Transverse colon (tissue), 4 donors: Measurements from ENCODE around the gene ART1. TPM values are rescaled to one million over a fixed set of nuclear protein-coding genes. Genes with fewer than 3 reads are reported as not detected.
A peak's percentile ranks its signal among the peaks of the same experiment; 100 is the strongest.

ENCODE experiments used
- DNase-seq: peaks from one replicate; pipeline ENCODE4 v3.0.0-alpha.2; 2019
- H3K27ac ChIP-seq, 4 donors: fragments of 200-600 bp; sonication (generic); 2 replicates each; pipeline ENCODE4 v1.5.1; 2016 to 2018; ENCODE audit warnings: inconsistent platforms in 4 of 4
- H3K27me3 ChIP-seq: fragments of 200-600 bp; sonication (generic); 2 replicates; pipeline ENCODE4 v1.5.1; 2017; ENCODE audit warnings: inconsistent platforms
- H3K36me3 ChIP-seq, 4 donors: fragments of 200-600 bp; sonication (generic); 2 replicates each; pipeline ENCODE4 v1.5.1; 2017 to 2019; ENCODE audit warnings: inconsistent platforms in 4 of 4
- H3K4me1 ChIP-seq, 4 donors: fragments of 200-600 bp; sonication (generic); 2 replicates each; pipeline ENCODE4 v1.5.1; 2017 to 2020; ENCODE audit warnings: inconsistent platforms in 4 of 4
- H3K4me3 ChIP-seq, 4 donors: fragments of 200-600 bp; sonication (generic); 1 replicate in 1 of 4; 2 replicates in 3 of 4; pipeline versions ENCODE4 v1.5.1 to v1.6.1; 2017 to 2019; ENCODE audit warnings: inconsistent platforms in 4 of 4
- H3K9me3 ChIP-seq, 2 donors: fragments of 200-600 bp; sonication (generic); 2 replicates each; pipeline ENCODE4 v1.5.1; 2017 to 2019; ENCODE audit warnings: inconsistent platforms in 2 of 2
- EP300 ChIP-seq: sonication (generic); formaldehyde crosslinking; IDR thresholded peaks from one replicate; pipeline ENCODE4 v1.6.1; 2017; ENCODE audit warnings: antibody characterized with exemption, low read depth
- POLR2A ChIP-seq: fragments of 450-650 bp; IDR thresholded peaks from one replicate; pipeline ENCODE4 v1.6.1; 2016; ENCODE audit warnings: antibody characterized with exemption, mild to moderate bottlenecking, moderate library complexity
- POLR2AphosphoS5 ChIP-seq, 3 donors: sonication (generic); formaldehyde crosslinking; IDR thresholded peaks; one replicate each; pipeline ENCODE4 v1.6.1; 2016; ENCODE audit warnings: antibody characterized with exemption in 3 of 3
- WGBS, 2 donors: methylation state at CpG; one replicate each; pipeline ENCODE4 v1.1.5; 2018; ENCODE audit warnings: low coverage in 1 of 2; 5-methylcytosine and 5-hydroxymethylcytosine counted together
- in situ Hi-C, 4 donors: fragments of 200-750 bp; cut with MboI; loops; one replicate each; pipeline versions ENCODE4 v1.15.0 to v1.15.1; 2017; ENCODE audit warnings: low sequenced_read_pairs in 3 of 4, low pct_ligation_motif_present in 1 of 4, low pct_unique_long_range_greater_than_20kb in 1 of 4
- intact Hi-C: fragments of 100-400 bp; cut with DNase I; formaldehyde crosslinking; loops from one replicate; pipeline ENCODE4 v1.15.1; 2023; ENCODE audit warnings: low total_unique reads
- total RNA-seq, 4 donors: library from RNA; depleted of rRNA; stranded (reverse); fragments of >200 nt; gene quantifications; one replicate each; pipeline ENCODE4 v1.1.0, GENCODE V29; 2016
- TF ChIP-seq, protein P1 (sequence below), 5 experiments: fragments of 200-600 bp in 3 of 5; fragments of 450-650 bp in 2 of 5; sonication (generic) in 3 of 5; IDR thresholded peaks; 1 replicate in 2 of 5; 2 replicates in 3 of 5; pipeline ENCODE4 v1.5.1; 2016 to 2017; ENCODE audit warnings: antibody characterized with exemption in 5 of 5, inconsistent platforms in 3 of 5, mild to moderate bottlenecking in 2 of 5, moderate library complexity in 1 of 5

ART1 gene
- total RNA-seq, 4 donors from 2014 or later, result 3.3 to 3.7 TPM; not detected in 2

- Histone ChIP-seq H3K36me3 (no peaks in the 10 kb centered on the region), H3K27ac (no peak overlapping the region), H3K4me1 (no peaks in the 10 kb centered on the region), H3K27me3 (no peaks in the 10 kb centered on the region), H3K4me3 (no peak overlapping the region), H3K9me3 (no peaks in the 10 kb centered on the region)
- DNase-seq, result no peak
- in situ Hi-C loops, result loop anchor here in 1 of 4 donors (25.0 kb wide), 1 partner anchor 143 kb away; no protein-coding TSS in a partner anchor
- intact Hi-C loops, result no loop called here
- 48% methylated on average over 5 of the region's 5 CpGs; no CpG with 5 or more reads in 1 of the 2 donors for WGBS, 2 donors
- TF ChIP-seq EP300 (no peak), POLR2AphosphoS5 (IDR thresholded peaks at IDR 0.05) (no peak), POLR2A (no peak)
- TF ChIP-seq, protein P1, sequence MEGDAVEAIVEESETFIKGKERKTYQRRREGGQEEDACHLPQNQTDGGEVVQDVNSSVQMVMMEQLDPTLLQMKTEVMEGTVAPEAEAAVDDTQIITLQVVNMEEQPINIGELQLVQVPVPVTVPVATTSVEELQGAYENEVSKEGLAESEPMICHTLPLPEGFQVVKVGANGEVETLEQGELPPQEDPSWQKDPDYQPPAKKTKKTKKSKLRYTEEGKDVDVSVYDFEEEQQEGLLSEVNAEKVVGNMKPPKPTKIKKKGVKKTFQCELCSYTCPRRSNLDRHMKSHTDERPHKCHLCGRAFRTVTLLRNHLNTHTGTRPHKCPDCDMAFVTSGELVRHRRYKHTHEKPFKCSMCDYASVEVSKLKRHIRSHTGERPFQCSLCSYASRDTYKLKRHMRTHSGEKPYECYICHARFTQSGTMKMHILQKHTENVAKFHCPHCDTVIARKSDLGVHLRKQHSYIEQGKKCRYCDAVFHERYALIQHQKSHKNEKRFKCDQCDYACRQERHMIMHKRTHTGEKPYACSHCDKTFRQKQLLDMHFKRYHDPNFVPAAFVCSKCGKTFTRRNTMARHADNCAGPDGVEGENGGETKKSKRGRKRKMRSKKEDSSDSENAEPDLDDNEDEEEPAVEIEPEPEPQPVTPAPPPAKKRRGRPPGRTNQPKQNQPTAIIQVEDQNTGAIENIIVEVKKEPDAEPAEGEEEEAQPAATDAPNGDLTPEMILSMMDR (IDR thresholded peaks at IDR 0.05), result no peak
Measured at GRCh38 chr11:3605771-3606203, 39.1 kb upstream of the ART1 start.

- intact Hi-C loops, result no loop called here
- WGBS, 2 donors, result 47 to 59% methylated on average over 7 of the region's 7 CpGs
- no peak for TF ChIP-seq POLR2A
- TF ChIP-seq, protein P1 (IDR thresholded peaks at IDR 0.05), result peak; percentile 85 to 92 (median 86)
- H3K36me3 ChIP-seq, result no peaks in the 10 kb centered on the region
- no peak overlapping the region for H3K27ac ChIP-seq
- no peak for DNase-seq
- no peaks in the 10 kb centered on the region for H3K9me3 ChIP-seq
- no peaks in the 10 kb centered on the region for H3K4me1 ChIP-seq
- no peaks in the 10 kb centered on the region for H3K27me3 ChIP-seq
- in situ Hi-C loops, result loop anchor here in 1 of 4 donors (25.0 kb wide), 1 partner anchor 147 kb away; no protein-coding TSS in a partner anchor
- H3K4me3 ChIP-seq, result no peak overlapping the region
Measured at GRCh38 chr11:3609416-3610265, 35.3 kb upstream of the ART1 start.

- intact Hi-C loops (no loop called here), in situ Hi-C loops (loop anchor here in 1 of 4 donors (25.0 kb wide), 1 partner anchor 149 kb away; no protein-coding TSS in a partner anchor)
- Histone ChIP-seq H3K4me1 (no peaks in the 10 kb centered on the region), H3K27ac (no peak overlapping the region), H3K36me3 (no peaks in the 10 kb centered on the region), H3K4me3 (no peak overlapping the region), H3K9me3 (no peaks in the 10 kb centered on the region), H3K27me3 (no peaks in the 10 kb centered on the region)
- 87 to 94% methylated on average over 3 to 4 of the region's 4 CpGs for WGBS, 2 donors
- TF ChIP-seq, protein P1 (IDR thresholded peaks at IDR 0.05), result no peak
- TF ChIP-seq EP300, result no peak
- no peak for TF ChIP-seq POLR2AphosphoS5 (IDR thresholded peaks at IDR 0.05)
- TF ChIP-seq POLR2A, result no peak
- DNase-seq, result no peak
Measured at GRCh38 chr11:3610846-3611245, 34.1 kb upstream of the ART1 start.

- no peak for DNase-seq
- H3K4me3 ChIP-seq, result no peak overlapping the region
- H3K27ac ChIP-seq, result no peak overlapping the region
- no peak for TF ChIP-seq EP300
- intact Hi-C loops (no loop called here), in situ Hi-C loops (loop anchor here in 1 of 4 donors (25.0 kb wide), 1 partner anchor 150 kb away; no protein-coding TSS in a partner anchor)
- no peaks in the 10 kb centered on the region for H3K36me3 ChIP-seq
- no peaks in the 10 kb centered on the region for H3K27me3 ChIP-seq
- H3K4me1 ChIP-seq, result no peaks in the 10 kb centered on the region
- H3K9me3 ChIP-seq, result no peaks in the 10 kb centered on the region
- 79 to 100% methylated on average over 3 of the region's 3 CpGs for WGBS, 2 donors
Measured at GRCh38 chr11:3611976-3612678, 32.8 kb upstream of the ART1 start.
